NK-92 (cell line): Measurements from ENCODE around the gene IFT122.
"Not testable (repeated sequence)": the region's sequence is repeated elsewhere in the genome, so short reads cannot be mapped to it uniquely, and the experiment has no call there.

ENCODE experiments used
- DNase-seq: peaks from one replicate; lab custom pipeline; 2025; ENCODE audit not compliant: unreplicated experiment; lab: John Stamatoyannopoulos, UW

Gene IFT122, protein sequence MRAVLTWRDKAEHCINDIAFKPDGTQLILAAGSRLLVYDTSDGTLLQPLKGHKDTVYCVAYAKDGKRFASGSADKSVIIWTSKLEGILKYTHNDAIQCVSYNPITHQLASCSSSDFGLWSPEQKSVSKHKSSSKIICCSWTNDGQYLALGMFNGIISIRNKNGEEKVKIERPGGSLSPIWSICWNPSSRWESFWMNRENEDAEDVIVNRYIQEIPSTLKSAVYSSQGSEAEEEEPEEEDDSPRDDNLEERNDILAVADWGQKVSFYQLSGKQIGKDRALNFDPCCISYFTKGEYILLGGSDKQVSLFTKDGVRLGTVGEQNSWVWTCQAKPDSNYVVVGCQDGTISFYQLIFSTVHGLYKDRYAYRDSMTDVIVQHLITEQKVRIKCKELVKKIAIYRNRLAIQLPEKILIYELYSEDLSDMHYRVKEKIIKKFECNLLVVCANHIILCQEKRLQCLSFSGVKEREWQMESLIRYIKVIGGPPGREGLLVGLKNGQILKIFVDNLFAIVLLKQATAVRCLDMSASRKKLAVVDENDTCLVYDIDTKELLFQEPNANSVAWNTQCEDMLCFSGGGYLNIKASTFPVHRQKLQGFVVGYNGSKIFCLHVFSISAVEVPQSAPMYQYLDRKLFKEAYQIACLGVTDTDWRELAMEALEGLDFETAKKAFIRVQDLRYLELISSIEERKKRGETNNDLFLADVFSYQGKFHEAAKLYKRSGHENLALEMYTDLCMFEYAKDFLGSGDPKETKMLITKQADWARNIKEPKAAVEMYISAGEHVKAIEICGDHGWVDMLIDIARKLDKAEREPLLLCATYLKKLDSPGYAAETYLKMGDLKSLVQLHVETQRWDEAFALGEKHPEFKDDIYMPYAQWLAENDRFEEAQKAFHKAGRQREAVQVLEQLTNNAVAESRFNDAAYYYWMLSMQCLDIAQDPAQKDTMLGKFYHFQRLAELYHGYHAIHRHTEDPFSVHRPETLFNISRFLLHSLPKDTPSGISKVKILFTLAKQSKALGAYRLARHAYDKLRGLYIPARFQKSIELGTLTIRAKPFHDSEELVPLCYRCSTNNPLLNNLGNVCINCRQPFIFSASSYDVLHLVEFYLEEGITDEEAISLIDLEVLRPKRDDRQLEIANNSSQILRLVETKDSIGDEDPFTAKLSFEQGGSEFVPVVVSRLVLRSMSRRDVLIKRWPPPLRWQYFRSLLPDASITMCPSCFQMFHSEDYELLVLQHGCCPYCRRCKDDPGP

DNA sequence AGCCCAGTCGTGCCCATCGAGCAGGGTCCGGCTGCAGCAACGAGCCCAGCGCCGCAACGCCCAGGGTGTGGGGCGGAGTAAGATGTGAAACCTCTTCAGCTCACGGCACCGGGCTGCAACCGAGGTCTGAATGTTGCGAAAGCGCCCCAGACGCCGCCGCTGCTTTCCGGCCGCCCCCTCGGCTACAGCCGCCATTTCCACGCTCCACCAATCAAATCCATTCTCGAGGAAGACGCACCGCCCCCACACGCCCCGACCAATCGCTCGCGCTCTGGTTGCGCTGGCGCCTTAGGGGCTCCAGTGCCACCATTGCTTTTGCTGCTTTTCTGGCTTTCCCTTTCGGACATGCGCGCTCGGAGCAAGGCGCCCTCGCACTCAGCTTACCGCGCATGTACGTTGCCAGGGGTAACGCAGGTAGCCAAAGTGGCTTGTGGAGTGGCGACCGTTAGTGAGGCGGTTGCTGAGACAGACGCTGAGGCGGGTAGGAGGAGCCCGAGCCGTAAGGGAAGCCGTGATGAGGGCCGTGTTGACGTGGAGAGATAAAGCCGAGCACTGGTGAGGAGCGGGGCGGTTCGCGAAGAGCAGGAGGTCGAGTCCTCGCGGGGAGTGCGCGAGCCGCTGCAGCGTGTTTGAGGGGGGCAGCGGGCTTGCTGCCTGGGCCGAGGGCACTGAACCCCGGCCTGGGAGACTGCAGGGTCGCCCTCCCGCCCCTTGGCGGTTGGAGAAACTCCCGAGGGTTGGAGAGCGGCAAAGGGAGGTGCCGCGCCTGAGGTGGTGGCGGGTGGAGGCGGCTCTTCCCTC lies at the start of gene IFT122, which contains the start of gene MBD4:
IFT122 (plus strand) TSS at position 408 of the 801 bp plus-strand sequence; CDS start at position 515, 107 bp downstream.
MBD4 (minus strand) TSS at position 132 of the 801 bp plus-strand sequence; CDS start at position 17, 115 bp downstream.
- peak; percentile 97 for DNase-seq

DNA sequence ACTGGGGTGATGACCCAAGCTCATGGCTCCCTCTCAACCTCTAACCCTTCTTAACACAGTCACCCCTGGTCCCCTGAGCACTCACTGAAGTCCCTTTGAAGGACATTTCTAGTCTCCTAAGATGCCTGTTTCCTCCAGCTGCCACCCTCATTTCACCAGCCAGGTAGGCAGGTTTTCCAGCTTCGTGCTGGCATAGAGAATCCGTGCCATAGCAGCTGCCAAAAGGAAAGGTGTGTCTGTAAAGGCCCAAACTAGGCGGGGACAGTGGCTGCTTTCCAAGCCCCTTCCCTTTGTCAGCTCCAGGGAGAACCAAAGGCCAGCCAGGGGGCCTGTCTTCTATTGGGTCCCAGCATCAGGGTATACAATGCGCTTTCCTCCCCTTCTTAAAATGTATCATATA lies 48.4 kb upstream of the IFT122 start:
- DNase-seq: not testable (repeated sequence)

DNA sequence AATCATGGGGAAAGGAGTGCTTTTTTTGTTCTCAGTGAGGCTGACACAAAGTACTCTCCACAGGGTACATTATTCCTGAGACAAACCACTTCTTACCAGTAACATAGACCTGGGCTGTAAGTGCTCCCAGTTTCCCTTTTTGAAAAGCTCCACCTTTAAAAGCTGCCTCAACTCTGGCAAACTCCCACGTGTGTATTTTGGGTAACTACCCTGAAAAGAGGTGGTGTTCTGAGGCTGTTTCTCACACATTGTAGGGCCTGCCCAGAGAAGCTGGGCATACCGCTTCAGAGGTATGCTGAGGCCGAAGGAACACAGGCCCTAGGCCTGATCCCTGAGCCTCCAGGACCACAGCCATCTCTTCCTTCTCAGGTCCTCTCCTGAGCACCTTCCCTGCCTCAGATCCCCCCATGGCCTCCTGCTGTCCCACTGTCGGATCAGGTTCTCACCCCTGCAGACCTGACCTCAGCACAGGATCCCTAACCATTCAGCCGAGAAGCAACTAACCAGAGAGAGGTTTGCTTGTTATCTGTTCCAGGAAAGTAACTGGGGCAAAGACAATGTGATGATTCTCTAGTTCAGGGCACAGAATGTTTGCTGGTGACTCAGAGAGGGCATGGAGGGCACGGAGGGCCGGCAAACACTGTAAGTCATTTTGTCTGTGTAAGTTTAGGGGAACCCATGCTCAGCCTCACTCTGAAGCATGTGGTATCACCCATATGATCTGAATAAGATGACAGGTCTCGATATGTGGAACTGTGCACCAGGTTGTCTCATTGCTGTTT lies 47.7 kb upstream of the IFT122 start:
- DNase-seq: not testable (repeated sequence)

DNA sequence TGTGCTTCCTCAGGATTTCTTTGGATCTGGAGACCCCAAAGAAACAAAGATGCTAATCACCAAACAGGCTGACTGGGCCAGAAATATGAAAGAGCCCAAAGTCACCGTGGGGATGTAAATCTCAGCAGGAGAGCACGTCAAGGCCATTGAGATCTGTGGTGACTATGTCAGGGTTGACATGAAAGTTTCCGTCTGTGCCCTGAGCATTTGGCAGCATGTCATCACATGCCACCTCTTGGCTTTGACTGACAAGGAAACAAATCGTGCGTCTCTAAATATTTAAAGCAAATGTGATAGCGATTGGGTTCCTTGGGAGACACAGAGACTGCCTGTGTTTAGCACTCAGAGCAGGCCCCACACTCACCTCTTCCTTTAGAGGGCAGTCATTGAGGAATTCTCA lies 46.8 kb upstream of the IFT122 start:
- DNase-seq: no peak

DNA sequence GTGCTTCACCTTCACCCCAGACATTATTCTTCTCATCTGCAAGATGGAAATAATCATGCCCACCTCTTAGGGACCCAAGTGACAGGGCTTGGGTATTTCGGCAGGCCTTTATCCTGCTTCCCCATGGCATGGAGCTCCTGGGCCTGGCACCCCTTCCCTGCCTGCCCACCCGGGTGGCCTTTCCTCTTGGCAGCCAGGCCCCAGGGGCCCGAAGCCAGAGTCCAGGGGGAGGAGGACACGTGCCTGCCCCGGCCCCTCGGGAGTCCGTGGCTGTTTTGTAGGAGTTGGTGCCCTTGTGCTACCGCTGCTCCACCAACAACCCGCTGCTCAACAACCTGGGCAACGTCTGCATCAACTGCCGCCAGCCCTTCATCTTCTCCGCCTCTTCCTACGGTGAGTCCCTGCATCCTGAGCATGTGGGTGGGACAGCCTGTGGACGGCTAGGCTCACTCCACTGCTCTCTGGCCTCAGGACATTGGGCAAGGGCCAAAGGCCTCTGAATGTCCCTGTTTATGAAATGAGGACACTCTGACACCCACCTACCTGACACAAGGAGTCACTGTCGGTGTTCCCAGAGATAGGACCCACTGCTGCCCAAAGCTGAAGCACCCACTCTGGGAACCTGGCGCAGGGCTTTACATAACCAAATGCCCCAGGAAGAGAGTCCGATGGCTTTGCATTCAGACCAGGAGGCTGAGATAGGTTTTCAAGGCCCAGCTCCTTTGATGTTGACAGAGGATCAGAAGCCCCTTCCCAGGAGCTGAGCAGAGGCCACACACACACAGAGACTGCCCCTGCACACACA lies 46.1 kb upstream of the IFT122 start:
- not testable (repeated sequence) for DNase-seq

DNA sequence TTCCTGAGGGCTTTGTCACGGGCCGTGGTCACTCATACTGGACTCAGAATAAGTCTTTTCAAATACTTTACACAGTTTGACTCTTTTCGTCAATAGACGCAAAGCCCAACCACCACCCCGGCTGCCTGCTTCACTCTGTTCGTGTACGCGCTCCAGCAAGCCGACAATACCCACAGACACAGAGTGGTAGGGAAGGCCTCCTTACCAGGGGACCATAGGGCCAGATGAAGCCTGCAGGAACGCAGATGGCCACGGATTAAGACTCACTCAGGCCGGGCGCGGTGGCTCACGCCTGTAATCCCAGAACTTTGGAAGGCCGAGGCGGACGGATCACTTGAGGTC lies 41.2 kb upstream of the IFT122 start:
- DNase-seq: no peak

DNA sequence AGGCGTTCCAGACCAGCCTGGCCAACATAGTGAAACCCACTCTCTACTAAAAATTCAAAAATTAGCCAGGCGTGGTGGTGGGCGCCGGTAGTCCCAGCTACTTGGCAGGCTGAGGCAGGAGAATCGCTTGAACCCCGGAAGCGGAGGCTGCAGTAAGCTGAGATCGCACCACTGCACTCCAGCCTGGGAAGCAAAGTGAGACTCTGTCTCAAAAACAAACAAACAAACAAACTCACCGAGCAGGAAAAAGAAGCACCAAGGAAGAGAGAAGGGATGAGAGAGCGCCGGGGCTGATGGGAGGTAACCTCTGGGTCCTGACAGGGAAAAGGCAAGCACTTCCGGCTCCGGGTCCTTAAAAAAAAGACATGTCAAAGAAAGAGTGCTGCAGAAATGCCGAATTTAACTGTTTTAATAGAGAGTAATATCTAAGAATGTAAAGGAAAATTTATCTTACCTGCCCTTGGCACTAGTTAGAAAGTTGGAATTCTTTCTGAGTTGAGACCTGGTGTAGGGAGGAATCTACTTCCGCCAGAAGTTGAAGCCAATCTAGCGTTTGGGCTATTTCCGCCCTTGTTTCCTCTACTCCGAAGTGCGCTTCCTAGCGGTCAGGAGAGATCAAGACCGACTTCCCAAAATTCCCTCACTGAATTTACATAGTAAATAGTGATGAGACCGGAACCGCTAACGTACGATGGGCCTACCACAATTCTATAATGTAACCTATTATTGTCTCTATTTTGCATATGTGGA lies 40.7 kb upstream of the IFT122 start:
- DNase-seq: no peak

DNA sequence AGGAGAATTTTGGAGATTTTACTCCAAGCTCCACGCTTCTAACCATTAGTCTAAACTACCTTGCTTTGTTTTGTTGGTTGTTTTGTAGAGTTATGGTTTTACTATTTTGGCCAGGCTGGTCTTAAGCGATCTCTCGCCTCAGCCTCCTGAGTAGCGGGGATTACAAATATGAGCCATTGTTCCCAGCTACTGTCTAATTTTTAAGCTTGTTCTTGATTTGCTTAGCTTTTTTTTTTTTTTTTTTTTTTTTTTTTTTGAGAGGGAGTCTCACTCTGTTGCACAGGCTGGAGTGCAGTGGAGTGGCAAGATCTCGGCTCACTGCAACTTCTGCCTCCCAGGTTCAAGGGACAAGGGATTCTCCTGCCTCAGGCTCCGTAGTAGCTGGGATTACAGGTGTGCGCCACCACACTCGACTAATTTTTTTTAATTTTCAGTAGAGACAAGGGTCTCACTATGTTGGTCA lies 40.1 kb upstream of the IFT122 start:
- no peak for DNase-seq

DNA sequence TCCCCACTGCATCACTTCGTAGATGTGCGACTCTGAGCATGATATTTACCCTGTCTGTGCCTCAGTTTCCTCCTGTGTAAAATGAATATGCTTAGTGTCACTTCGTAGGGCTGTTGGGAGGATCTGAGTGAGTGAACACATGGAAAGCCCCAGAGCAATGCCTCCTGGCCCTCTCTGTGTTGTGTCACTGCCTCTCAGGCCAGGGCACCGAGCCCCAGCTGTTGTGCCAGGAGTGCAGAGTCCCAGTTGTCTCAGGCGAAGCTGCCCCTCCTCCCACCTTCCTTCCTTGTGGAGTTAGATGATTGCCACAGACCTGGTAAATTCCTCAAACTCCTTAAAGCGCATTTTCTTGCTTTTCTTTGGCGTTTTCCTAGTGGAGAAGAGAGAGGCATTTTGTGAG lies 37.8 kb upstream of the IFT122 start:
- DNase-seq: no peak

DNA sequence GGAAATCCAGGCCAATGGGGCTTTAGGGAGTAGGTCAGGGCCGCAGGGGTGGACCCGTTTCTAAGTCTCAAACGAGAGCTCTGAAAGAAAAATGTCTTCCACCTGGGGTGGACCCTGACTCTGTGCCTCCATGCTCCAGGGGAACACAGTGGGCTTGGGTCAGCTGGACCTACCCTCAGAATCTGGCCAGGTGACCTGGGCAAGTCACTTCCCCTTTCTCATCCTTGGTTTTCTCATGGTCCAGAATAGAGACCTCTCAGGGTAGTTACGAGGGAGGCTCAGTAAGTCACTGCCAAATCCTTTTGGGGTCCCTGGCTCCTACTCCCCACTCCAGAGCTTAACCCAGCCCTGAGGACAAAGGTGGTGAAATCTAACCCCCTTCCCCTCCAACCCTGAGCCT lies 37.4 kb upstream of the IFT122 start:
- no peak for DNase-seq

DNA sequence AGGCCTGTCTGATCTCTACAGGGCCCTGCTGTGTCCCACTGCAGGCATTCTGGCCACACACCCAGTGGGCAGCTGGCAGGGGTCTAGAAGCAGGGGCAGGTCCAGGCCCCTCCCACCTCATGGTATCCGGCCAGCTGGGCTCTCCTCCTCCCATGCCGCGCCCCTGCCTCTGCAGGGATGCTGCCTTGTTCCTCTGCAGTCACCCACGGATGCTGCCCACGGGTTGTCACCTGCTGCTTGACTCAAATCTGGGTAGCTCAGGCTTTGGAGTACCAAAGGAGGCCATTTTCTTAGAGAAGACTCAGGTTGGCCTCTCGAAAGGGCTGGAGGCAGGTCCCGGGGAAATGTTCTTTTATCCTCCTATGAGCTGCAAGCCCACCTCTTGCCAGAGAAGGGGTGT lies 36.6 kb upstream of the IFT122 start:
- no peak for DNase-seq

DNA sequence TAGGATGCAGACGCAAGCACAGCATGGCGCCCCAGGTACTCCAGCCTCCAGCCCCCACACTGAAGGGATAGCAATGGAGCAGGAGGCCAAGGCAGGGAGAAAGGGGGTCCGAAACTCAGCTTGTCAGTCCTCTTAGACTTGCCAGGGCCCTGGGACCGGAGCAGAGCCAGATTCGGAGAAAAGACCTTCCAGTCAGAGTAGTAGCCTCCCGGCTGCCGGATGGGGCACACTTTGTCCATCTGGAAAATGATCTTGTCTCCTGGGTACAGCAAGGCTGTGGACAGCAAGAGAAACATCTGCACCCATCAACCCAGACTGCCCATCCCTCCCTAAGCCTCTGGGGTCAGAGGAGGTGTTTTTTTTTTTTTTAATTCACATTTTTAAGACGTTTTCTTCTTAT lies 35.9 kb upstream of the IFT122 start:
- DNase-seq: no peak

DNA sequence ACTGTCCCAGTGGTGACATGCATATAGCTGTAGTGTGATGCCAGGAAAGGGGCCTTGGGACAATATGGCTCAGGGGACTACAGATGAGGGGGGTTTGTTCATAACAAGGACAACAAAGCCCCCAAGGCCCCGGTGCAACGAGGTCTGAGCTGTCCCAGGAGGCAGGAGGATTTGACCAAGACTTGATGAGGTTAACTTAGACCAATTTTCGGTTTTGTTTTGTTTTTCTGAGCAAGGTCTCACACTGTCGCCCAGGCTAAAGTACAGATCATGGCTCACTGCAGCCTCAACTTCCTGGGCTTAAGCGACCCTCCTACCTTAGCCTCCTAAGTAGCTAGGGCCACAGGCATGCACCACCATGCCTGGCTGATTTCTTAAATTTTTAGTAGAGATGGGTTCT lies 35.4 kb upstream of the IFT122 start:
- DNase-seq: no peak

DNA sequence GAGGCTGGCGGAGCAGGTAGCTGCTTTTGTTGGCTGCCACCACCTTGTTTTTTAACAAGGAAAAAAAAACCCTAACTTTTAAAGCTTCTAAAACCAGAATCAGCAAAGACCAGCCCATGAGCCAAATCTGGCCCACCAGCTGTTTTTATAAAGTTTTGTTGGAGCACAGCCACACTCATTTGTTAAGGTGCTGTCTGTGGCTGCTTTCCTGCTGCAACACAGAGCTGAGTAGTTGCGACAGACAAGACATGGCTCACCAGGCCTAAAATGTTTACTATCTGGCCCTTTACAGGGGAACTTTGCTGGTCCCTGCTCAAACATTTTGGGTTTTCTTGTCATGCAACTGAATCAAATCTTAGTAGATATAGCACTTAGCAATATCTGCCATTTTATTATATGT lies 30.5 kb upstream of the IFT122 start:
- DNase-seq: no peak

DNA sequence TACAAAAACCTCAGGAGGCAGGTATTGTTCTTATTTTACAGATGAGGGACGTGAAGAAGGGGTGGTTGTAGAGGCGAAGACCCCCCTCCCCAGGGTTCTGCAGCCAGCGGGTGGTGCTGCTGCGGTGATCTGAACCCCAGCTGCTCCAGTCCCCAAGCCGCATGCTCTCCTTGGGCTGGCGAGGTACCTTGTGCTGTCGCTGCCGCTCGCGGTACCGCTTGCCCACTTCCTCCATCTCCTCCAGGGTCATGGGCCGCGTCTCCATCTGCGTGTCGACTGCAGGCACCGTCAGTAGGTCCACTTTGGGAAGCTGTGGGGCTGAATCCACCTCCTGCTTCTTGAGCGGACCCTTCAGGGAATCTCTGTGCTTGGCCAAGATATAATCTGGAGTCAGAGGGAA lies 29.1 kb upstream of the IFT122 start:
- no peak for DNase-seq

DNA sequence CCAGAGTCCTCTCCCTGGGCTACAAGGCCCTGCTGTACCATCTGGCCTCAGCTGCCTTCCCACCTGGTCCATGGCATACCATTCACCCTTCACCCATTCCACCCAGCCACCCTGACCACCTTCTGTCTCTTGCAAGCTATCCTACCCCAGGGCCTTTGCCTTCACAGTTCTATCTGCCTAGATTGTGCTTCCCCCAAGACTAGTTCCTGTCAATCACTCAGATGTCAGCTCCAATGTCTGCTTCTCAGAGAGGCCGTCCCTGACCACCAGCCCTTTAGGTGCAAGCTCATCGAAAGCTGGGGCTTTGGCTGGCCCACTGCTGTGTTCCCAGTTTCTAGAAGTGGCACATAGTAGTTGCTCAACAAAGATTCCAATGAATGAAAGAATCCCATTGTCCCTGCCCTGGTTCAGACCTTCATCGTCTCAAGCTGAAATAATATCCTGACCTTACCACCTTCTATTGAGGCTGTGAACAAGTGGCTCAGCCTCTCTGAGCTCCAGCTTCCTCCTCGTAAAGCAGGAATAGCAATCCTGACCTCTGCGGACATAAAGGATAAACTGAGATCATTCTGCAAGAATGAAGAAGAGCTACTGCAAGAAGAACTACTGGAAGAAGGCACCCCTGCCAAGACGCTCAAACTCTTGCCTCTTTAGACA lies 27.4 kb upstream of the IFT122 start:
- DNase-seq: no peak

DNA sequence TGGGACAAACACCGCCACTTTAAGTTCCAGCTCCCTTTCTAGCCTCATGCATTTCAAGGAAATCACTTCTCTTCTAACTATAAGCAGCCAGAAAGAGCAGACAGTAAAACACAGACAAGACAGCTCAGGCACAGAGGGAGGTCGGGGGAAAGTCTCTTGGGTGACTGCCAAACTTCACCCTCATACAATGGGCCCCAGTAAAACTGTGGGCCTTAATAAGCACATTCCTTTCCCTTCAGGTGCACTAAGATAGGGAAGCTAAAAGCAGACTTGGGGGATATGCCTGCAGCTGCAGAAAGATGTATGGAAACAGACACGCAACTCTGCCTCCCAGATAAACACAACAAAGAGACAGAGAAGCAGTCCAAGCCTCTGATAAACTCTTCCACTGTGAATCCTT lies 26.8 kb upstream of the IFT122 start:
- not testable (repeated sequence) for DNase-seq
